ENCODE results near the gene CD320.
"Not testable (repeated sequence)": the region's sequence is repeated elsewhere in the genome, so short reads cannot be mapped to it uniquely, and the experiment has no call there.

CD320 gene

DNA sequence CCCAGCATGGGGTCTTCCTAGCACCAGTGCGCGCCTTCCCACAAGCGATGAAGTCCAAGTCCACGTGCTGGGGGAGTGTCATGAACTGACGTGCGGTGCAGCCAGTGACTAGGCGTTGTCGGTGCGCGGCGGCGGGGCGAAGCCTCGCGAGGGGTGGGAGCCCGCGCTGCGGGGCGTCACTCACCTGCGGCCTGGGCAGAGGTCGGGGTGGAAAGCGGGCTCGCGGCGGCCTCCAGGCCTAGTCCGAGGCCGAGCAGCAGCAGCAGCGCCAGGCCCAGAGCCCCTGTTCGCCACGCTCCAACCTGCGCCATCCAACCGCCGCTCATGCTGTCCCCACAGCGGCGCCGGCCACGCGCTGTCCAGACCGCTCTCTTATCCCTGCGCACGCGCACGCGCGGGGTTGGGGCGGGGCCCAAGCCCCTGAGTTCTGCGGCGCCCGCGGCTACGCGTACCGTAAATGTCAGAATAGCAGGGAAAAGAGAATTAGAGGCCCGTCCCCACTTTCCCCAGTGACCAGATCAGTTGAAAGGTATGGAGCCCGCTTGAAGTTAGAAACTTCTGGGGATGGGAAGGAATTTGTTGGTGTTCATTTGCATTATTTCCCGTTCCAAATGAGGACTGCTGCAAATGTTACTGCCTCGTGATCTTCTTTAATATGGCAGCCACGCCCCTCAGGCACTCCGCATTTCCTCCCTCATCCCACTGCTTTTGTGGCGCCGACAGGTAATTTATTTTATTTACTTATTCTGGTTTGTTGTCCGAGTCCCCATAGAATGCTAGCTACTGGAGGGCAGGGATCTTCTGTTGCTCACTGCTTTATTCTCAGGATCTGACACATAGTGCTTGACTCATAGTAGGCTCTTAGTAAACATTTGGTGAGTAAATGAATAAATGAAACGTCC is at the start of gene CD320:
Gene CD320 (minus strand): TSS at position 394 of the 902 bp plus-strand sequence. CDS start 68 bp downstream, at position 326.
- FAIRE-seq (peak; percentile 91), DNase-seq (ENCODE audit: insufficient read length, low spot score) (peak; percentile 90)

DNA sequence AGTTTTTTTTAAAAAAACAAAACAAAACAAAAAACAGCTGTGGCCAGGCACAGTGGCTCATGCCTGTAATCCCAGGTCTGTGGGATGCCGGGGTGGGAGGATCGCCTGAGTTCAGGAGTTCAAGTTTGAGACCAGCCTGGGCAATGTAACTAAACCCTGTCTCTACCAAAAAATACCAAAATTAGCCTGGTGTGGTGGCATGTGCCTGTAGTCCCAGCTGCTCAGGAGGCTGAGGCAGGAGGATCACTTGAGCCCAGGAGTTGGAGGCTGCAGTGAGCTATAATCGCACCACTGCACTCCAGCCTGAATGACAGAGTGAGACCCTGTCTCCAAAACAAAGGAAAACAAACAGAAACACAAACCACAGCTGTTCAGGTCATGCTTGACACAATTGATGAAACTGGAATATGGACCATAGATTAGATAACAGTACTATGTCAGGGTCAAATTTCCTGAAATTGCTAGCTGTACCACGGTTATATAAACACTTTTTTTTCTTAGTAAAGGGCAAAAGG is 48.9 kb upstream of the CD320 start:
- DNase-seq (ENCODE audit: insufficient read length, low spot score): no peak
- FAIRE-seq: no peak

DNA sequence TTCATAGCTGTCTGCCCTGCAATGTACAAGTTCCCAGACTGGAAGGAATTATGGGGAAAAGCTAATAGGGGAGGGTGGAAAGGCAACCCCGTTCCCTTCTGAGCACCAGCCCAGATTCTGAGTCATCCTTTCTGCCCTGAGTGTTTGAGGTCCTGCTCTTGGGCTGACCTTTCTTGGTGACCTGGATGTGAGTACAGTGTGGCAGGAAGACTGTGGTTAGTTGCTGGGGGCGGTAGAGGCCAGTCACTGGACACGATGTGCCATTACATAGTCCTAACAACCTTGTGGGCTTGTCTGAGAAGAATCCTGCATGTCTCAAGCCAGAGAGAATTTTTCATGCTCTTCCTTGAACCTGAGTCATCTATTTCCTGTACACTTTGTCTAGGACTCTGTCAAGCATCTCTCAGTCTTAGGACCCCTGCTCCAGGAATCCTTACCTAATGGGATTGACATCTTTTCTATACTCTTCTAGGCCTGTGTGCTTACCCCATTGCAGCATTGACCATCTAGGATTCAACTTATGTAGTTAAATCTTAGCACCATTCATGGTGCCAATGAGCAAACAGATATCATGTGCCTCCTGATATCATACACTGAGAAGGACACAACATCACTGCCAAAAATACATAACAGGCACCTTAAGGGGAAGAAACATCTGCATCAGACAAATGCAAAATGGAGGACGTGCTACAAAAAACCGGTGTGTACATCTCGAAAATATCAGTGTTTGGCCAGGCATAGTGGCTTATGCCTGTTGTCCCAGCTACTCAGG is 47.7 kb upstream of the CD320 start:
- no peak for FAIRE-seq

DNA sequence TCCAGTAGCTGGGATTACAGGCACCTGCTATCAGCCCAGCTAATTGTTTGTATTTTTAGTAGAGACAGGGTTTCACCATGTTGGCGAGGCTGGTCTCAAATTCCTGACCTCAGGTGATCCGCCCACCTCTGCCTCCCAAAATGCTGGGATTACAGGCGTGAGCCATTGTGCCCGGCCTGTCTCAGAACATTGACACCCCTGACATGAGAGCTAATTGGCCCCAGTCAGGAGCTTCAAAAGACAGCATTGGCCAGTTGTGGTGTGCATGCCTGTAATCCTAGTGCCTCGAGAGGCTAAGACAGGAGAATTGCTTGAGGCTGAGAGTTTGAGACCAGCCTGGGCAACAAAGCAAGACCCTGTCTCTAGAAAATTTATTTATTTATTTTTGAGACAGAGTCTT is 44.7 kb upstream of the CD320 start:
- DNase-seq (ENCODE audit: insufficient read length, low spot score): not testable (repeated sequence)

More for the DNA sequence above, 47.7 kb upstream of the CD320 start:
- DNase-seq (ENCODE audit: insufficient read length, low spot score): no peak

DNA sequence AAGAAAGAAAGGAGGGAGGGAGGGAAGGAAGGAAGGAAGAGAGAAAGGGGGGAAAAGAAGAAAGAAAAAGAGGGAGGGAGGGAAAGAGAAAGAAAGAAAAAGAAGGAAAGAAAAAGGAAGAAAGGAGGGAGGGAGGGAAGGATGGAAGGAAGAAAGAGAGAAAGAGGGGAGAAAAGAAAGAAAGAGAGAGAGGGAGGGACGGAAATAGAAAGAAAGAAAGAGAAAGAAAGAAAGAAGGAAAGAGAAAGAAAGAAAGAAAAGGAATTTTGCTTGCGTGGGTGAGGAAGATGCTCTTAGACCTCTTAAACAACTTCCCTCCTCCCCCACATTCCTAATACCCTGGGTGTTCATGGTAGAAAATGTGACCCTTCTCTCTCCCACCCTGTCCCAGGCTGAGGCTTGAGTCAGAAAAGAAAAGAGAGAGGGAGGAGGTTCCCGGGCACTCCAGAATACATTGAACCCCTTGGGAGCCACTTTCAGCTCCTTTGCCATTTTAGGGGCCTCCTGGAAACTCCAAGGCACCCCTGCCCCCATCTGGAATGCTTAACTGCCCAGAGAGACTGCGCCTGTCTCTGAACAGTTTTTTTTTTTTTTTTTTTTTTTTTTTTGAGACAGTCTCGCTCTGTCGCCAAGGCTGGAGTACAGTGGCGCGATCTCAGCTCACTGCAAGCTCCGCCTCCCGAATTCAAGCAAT is 44.1 kb upstream of the CD320 start:
- FAIRE-seq (no peak), DNase-seq (ENCODE audit: insufficient read length, low spot score) (no peak)

More for the DNA sequence above, 44.7 kb upstream of the CD320 start:
- not testable (repeated sequence) for FAIRE-seq

DNA sequence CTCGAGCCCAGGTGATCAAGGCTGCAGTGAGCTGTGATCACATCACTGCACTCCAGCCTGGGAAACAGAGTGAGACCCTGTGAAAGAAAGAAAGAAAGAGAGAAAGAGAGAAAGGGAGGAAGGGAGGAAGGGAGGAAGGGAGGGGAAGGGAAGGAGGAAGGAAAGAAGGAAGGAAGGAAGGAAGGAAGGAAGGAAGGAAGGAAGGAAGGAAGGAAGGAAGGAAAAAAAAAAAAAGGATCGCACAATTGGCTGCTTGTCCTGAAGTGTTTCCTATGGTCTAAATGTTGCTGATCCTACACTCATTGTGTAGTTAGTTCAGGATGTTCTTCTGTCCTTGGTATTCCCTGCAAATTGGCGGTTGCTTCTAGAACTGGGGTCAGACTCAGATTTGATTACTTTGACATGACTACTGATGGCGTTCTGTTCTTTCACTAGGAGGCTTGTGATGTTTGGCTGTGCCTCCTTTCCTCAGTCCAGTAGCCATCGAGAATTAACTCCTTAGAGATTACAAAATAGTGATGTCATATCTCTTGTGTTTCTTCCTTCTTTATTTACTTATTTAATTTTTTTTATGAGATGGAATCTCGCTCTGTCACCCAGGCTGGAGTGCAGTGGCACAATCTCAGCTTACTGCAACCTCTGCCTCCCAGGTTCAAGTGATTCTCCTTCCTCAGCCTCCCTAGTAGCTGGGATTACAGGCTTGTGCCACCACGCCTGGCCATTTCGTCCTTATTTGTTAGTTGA is 41.6 kb upstream of the CD320 start:
- FAIRE-seq: not testable (repeated sequence)

DNA sequence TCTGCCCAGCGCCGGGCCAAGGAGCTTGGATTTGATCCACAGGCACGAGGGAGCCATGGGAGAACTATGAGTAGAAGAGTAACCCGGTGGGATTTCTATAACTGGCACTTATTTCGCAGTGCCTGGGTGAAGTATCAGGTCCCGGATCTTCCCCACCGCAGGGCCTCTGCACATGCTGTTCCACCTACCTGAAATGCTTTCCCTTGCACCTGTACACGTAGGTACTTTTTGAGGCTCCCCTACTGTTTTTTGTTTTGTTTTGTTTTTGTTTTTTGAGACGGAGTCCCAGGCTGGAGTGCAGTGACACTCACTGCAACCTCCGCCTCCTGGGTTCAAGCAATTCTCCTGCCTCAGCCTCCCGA is 35.3 kb upstream of the CD320 start:
- no peak for DNase-seq (ENCODE audit: insufficient read length, low spot score)
- no peak for FAIRE-seq

More for the DNA sequence above, 41.6 kb upstream of the CD320 start:
- DNase-seq (ENCODE audit: insufficient read length, low spot score): not testable (repeated sequence)

DNA sequence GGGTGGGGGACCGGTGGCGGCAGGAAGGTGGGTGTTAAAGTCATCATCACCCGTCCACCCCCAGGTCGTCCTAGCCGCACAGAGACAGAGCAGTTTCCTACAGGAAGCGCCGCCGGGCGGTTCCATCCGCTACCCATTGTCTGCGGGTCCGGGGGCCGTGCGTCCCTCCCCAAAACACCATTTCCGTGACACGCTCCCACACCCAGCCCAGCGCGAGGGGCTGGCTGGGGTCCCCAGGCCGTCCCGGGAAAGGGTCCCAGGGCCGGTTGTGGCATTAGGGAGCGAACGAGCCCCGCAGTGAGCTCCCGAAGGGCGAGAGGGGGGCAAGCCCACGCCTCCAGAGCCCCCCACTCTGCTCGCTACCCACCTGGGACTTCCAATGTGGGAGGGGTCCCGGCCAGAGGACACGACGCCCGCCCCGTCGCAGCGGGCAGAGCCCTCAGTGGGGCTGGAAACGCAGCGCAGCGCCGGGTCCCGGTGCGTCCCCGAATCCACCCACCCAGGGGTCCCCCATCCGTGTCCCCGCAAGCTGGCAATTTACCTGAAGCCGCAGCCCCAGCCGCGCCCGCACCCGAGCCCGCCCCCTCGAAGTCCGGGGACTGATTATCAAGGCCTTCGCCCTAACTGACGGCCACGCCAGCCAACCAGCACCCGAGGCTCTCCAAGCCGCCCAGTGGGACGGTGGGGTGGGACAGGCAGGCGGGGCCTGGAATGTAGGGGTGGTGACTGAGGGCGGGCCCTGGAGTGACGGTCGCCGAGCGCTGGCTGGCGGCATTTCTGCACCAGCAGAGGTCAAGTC is 34.7 kb upstream of the CD320 start, which contains the start of gene KANK3:
Gene KANK3 (minus strand): TSS at position 579 of the 799 bp plus-strand sequence. CDS start 5,434 bp downstream, outside the sequence.
- DNase-seq (ENCODE audit: insufficient read length, low spot score) (peak; percentile 97), FAIRE-seq (peak; percentile 76)

DNA sequence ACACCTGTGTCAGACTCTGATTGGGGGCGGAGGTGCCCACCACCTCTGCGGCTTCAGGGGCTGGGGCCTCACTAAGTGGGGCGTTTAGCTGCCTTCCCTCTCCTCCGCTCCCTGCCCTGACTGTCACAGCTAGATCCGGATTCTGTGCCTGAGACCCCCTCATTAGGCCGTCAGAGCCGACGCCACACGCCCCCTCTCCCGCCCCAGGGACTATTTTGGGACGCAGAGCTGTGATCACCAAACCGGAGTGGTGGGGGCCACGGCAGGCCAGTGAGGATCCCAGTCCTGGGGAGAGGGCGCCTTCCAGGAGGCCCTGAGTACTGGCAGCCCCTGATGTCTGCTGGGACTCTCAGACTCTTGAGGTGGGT is 34.1 kb upstream of the CD320 start:
- FAIRE-seq: no peak
- no peak for DNase-seq (ENCODE audit: insufficient read length, low spot score)

DNA sequence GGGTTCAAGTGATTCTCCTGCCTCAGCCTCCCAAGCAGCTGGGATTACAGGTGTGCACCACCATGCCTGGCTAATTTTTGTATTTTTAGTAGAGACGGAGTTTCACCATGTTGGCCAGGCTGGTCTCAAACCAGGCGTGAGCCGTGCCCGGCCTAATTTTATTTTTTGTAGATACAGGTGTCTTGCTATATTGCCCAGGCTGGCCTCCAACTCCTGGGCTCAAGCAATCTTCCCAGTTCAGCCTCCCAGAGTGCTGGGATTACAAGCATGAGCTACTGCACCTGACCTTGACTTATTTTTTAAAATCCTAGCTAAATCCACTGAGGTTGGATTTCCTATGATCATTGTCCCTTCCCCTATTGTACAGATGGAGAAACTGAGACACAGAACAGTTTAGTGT is 33.3 kb upstream of the CD320 start:
- FAIRE-seq; DNase-seq (ENCODE audit: insufficient read length, low spot score): not testable (repeated sequence)

DNA sequence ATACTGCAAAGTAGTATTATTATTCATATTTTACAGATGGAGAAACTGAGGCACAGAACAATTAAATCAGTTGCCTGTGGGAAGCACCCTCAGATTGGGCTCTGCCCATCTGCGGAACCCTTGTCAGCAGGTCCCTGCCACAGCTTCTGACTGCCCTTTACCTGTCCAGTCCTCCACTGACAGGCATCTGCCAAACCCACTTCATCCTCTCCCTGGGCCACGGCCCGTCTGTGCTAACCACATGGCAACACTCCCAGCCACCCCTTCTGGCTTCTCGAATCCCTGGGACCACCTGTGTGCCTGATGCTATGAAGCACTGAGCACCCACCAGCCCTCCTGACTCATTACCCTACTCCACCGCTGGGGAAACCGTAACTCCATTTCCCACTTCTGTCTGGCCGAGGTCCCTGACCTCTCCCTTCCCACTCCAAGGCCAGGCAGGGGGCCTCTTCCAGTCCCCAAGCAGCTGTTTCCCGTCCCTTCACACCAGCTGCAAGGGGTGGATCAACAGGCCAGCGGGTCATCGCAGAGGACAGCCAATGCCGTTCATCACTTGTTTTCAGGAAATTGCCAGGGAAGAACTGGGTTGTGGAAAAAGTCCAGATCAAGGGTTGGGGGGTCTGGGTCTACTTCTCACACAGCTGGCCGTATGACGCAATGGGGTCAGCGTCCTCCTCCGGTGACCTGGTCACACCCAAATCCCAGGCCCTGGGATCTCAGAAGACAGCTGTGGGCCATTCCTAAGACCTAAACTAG is 32.4 kb upstream of the CD320 start:
- DNase-seq (ENCODE audit: insufficient read length, low spot score): no peak
- FAIRE-seq: no peak

DNA sequence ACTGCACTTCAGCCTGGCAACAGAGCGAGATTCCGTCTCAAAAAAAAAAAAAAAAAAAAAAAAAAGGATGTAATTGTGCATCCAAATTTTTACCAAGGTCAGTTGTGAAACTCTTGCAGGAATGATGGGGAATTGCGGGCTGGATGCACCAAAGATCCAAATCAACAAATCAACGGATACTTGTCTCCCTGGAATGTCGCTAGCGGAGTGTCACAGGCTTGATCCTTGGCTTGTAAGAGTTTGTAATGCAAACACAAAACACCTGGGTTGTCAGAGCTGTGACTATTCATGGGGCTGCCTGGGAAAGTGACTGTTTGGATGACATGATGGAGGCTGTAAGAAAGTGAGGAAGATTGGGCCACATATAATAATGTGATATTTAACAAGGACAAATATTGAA is 30.7 kb upstream of the CD320 start:
- no peak for FAIRE-seq

DNA sequence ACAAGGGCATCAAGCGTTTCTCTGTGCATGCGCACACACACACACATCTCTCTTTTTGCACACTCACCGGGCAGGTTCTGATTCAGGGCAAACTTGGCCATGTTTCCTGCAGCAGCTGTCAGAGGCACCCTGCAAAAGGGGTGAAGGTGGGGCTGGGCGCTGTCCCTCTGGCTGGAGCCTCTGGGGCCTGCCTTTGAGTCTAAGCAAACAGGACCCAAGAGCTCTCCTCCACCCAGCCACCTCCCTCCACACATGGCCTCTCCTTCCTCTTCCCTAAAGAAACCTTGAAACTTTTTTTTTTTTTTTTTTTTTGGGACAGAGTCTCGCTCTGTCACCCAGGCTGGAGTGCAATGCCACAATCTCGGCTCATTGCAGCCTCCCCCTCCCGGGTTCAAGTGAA is 29.6 kb upstream of the CD320 start:
- no peak for DNase-seq (ENCODE audit: insufficient read length, low spot score)
- no peak for FAIRE-seq

More for the DNA sequence above, 30.7 kb upstream of the CD320 start:
- DNase-seq (ENCODE audit: insufficient read length, low spot score): no peak

DNA sequence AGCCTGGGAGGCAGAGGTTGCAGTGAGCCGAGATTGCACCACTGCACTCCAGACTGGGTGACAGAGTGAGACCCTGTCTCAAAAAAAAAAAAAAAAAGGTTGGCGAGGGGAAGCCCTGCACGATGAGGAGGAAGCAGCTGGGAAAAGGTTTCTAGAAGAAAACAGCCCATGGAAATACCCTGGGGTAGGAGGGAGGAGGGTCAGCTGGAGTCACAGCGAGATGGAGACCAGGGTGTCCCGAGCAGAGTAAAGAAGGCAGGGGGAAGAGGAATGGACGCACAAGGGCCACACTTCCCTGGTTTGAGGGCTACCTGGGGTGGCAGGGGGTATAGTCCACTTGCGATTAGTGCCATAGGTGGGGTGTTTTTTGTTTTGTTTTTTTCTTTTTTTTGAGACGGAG is 28.5 kb upstream of the CD320 start:
- FAIRE-seq (no peak), DNase-seq (ENCODE audit: insufficient read length, low spot score) (no peak)

DNA sequence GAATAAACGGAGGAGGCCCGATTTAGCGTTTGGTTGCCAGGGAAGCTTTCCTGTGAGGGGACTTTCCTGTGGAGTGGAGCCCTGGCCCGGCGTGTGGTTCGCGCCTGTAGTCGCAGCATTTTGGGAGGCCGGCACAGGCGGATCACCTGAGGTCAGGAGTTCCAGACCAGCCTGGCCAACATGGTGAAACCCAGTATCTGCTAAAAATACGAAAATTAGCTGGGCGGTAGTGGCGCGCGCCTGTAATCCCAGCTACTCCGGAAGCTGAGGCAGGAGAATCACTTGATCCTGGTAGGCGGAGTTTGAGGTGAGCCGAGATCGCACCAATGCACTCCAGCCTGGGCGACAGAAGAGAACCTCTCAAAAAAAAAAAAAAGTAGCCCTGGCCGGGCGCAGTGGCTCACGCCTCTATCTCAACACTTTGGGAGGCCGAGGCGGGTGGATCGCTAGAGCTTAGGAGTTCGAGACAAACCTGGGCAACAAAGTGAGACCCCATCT is 28.0 kb upstream of the CD320 start:
- FAIRE-seq (no peak), DNase-seq (ENCODE audit: insufficient read length, low spot score) (no peak)

DNA sequence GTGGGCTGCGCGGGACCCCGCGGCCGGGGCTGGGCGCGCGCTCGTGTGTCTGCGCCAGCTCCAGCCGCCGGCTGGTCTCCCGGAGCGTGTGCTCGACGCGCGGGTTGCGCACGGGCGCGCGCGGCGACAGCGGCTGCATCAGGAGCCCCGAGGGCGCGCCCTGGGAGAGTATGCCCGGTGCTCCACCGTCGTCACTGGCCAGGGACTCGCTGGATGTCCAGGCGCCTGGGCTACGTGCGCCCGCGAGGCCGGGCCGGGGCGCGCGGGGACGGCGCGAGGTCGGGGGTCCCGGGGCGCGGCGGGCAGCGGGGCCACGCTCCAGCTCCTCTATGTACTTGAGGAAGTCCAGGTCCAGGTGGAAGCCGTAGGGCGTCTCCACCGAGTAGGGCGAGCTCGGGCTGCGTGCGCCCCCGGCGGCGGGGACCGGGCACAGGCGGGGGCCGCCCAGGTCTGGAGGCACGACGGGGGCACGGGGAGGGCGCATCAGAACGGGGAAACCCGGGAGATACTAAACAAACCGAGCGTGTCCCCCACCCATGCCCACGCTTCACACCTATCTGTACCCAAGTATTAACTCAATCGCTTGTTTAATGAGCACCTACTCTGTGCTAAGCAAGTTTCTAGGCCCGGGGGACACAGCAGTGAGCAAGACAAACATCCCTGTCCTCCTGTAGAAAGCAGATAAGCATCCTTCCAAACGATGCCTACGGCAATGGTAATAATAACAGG is 27.3 kb upstream of the CD320 start:
- FAIRE-seq: no peak
- DNase-seq (ENCODE audit: insufficient read length, low spot score): no peak

DNA sequence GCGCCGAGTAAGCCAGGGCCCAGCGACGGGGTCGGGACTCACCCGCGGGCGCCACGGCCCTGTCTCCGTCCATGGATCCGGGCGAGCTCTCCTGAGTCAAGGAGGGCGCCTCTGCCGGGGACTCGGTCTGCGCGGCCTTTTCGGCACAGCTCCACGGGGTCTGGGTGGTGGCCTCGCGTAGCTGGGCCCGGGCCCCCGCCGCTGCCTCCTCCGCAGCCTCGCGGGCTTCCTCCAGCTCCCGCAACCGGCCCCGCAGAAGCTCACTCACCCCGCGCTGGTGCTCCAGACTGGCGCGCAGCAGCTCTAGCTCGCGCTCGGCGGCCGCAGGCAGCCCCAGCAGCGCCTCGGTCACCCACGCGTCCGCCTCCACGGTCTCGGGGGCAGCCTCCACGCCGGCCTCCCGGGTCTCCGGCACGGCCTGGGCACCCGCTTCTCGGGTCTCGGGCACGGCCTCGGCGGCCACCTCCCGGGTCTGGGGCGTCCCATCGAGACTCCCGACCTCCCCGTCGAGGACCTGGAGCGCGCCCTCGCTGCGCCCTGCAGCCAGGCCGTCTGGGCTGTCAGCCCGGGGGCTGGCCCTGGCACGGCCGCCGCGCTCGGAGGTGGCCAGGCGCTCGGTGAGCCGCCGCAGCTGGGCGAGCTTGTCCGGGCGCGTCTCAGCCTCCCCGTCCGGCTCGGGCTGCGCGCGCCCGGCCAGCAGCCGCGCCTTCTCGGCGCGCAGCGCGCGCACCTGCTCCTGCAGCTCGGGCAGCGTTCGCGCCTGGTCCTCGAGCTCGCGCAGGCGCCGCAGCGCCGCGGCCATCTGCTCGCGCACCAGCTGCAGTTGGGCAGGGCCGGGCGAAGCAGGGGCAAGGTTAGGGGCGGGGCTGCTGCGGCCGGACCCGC is 26.5 kb upstream of the CD320 start:
- no peak for FAIRE-seq
- peak; percentile 75 for DNase-seq (ENCODE audit: insufficient read length, low spot score)
